Activated effector memory CD4-positive, alpha-beta T cell treated with anti-CD3 and anti-CD28 coated beads, Interleukin-2, amount 50 U/mL, for 16 hours (primary cell): ENCODE data around the gene EFNB3.

ENCODE experiments used
- DNase-seq: peaks from one replicate; pipeline ENCODE4 v3.0.0-alpha.2; 2020

Gene EFNB3

GRCh38 chr17:7701681-7702080 is 3.3 kb upstream of the EFNB3 start:
- DNase-seq, result no peak

- no peak for DNase-seq
Observed at GRCh38 chr17:7702776-7703175, 2.2 kb upstream of the EFNB3 start.

GRCh38 chr17:7703584-7704479 is 1.2 kb upstream of the EFNB3 start:
- no peak for DNase-seq

- DNase-seq, result no peak
Observed at GRCh38 chr17:7705269-7706255, 560 bp downstream of the EFNB3 start.

- no peak for DNase-seq
Observed at GRCh38 chr17:7706631-7707354, 1.8 kb downstream of the EFNB3 start.

GRCh38 chr17:7707446-7707845 is 2.4 kb downstream of the EFNB3 start:
- DNase-seq, result no peak

GRCh38 chr17:7707858-7708750 is 3.1 kb downstream of the EFNB3 start:
- DNase-seq, result no peak

GRCh38 chr17:7709031-7709430 is 4.0 kb downstream of the EFNB3 start:
- DNase-seq, result no peak

GRCh38 chr17:7710301-7710700 is 5.3 kb downstream of the EFNB3 start:
- no peak for DNase-seq

- no peak for DNase-seq
Observed at GRCh38 chr17:7711051-7711755, 6.2 kb downstream of the EFNB3 start.

- no peak for DNase-seq
Observed at GRCh38 chr17:7712111-7712771, 7.2 kb downstream of the EFNB3 start.

- DNase-seq, result no peak
Observed at GRCh38 chr17:7713782-7714181, 8.8 kb downstream of the EFNB3 start.

- DNase-seq, result no peak
Observed at GRCh38 chr17:7714721-7715594, 10.0 kb downstream of the EFNB3 start.

- no peak for DNase-seq
Observed at GRCh38 chr17:7715936-7716886, 11.2 kb downstream of the EFNB3 start.

- peak; percentile 76 for DNase-seq
Observed at GRCh38 chr17:7716901-7717755, 12.1 kb downstream of the EFNB3 start, which contains the start of gene DNAH2. TSS of gene DNAH2 (plus strand) at chr17:7717744. CDS start at chr17:7719735, 1,991 bp downstream.

- DNase-seq, result no peak
Observed at GRCh38 chr17:7717756-7718350, 12.9 kb downstream of the EFNB3 start.

- no peak for DNase-seq
Observed at GRCh38 chr17:7719661-7720060, 14.7 kb downstream of the EFNB3 start.
